Thoracic aorta (tissue), 2 donors: Measurements from ENCODE around the gene PAQR6. TPM values are rescaled to one million over a fixed set of nuclear protein-coding genes. Genes with fewer than 3 reads are reported as not detected.

ENCODE experiments used
- ATAC-seq: fragments of 150-250 bp; one replicate; pipeline ENCODE4 v1.8.0; 2017; ENCODE audit warnings: low read depth; ENCODE audit not compliant: insufficient number of reproducible peaks, low FRiP score
- DNase-seq: peaks from one replicate; pipeline ENCODE4 v3.0.0-alpha.2; 2020; ENCODE audit warnings: low spot score
- H3K27ac ChIP-seq, 2 donors: fragments of 200-600 bp; sonication (generic); 1 replicate in 1 of 2; 2 replicates in 1 of 2; pipeline ENCODE4 v1.5.1; 2016; ENCODE audit warnings: mild to moderate bottlenecking in 2 of 2, moderate library complexity in 2 of 2
- H3K27me3 ChIP-seq: fragments of 200-600 bp; sonication (generic); replicated peaks from 2 replicates; pipeline ENCODE4 v1.6.0; 2016; ENCODE audit warnings: mild to moderate bottlenecking; ENCODE audit not compliant: insufficient read depth
- H3K36me3 ChIP-seq: fragments of 200-600 bp; sonication (generic); one replicate; pipeline ENCODE4 v1.5.1; 2016
- H3K4me1 ChIP-seq, 2 donors: fragments of 200-600 bp; sonication (generic); 1 replicate in 1 of 2; 2 replicates in 1 of 2; pipeline versions ENCODE4 v1.5.1 to v1.6.0; 2016; ENCODE audit warnings: low read depth in 2 of 2, mild to moderate bottlenecking in 1 of 2; ENCODE audit not compliant: control insufficient read depth in 1 of 2
- H3K4me3 ChIP-seq: fragments of 200-600 bp; sonication (generic); 2 replicates; pipeline ENCODE4 v1.5.1; 2016; ENCODE audit warnings: mild to moderate bottlenecking
- H3K9me3 ChIP-seq: fragments of 200-600 bp; sonication (generic); 2 replicates; pipeline ENCODE4 v1.5.1; 2016
- CTCF ChIP-seq: fragments of 200-600 bp; sonication (generic); IDR thresholded peaks from one replicate; pipeline ENCODE4 v1.5.1; 2019; ENCODE audit warnings: antibody characterized with exemption
- total RNA-seq, 2 donors: library from RNA; depleted of rRNA; stranded (reverse); fragments of >200 nt; gene quantifications; one replicate each; pipeline versions ENCODE4 v1.1.0 to v1.2.3, GENCODE V29; 2016

Gene PAQR6
- total RNA-seq, 2 donors from 2014 or later: 0.27 to 2.5 TPM

GRCh38 chr1:156229809-156230472, 17.9 kb downstream of the PAQR6 start:
- Histone ChIP-seq H3K27me3 (no peaks in the 10 kb centered on the region), H3K4me3 (no peak overlapping the region), H3K36me3 (peaks cover 20% of the 10 kb centered on the region), H3K4me1 (no peaks in the 10 kb centered on the region), H3K27ac (no peak overlapping the region), H3K9me3 (no peaks in the 10 kb centered on the region)
- TF ChIP-seq CTCF: no peak
- ATAC-seq (no peak), DNase-seq (no peak)

DNA sequence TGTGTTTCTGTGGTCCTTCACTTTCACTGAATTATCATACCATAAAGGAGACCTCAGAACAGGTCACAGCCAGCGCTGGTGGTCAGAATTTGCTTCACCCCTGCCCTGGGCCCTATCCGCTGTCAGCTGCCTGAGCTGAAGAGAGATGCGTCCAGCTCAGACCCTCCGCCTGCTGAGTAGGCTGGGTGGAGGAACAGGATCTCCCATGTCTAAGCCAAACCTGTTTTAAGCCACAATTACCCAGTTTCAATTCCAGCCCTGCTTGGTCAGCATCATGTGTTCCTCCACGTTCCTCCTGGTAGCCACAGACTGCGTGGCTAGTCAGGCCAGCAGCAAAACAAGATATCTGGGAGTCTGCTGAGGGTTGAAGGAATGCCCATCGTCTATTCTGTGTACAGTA, 19.4 kb downstream of the PAQR6 start:
- Histone ChIP-seq H3K9me3 (no peaks in the 10 kb centered on the region), H3K4me1 (no peaks in the 10 kb centered on the region), H3K36me3 (peaks cover 11% of the 10 kb centered on the region), H3K27ac (no peak overlapping the region), H3K4me3 (no peak overlapping the region), H3K27me3 (no peaks in the 10 kb centered on the region)
- ATAC-seq (no peak), DNase-seq (no peak)
- TF ChIP-seq CTCF: no peak

DNA sequence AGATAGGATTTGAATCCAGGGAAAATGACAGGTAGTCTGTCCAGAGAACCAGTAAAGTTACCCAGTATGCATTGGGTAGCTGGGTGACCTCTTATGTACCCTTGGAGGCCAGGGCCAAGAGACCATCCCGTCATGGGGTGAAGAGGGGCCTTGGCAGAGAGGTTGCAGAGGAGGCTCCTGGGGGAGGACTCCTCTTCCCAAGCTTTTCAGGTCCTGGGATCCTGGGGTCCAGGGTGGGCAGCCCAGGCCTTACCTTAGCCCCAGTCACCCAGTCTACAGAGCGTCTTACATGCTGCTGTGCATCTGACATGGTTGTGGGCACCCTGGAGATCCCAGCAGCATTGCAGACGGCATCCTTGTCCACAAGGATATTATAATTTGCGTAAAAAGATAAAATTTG, 21.1 kb downstream of the PAQR6 start:
- DNase-seq (no peak), ATAC-seq (no peak)
- Histone ChIP-seq H3K4me3 (no peak overlapping the region), H3K9me3 (no peaks in the 10 kb centered on the region), H3K27me3 (no peaks in the 10 kb centered on the region), H3K36me3 (peaks cover 16% of the 10 kb centered on the region), H3K4me1 (no peaks in the 10 kb centered on the region), H3K27ac (no peak overlapping the region)
- no peak for TF ChIP-seq CTCF

- no peak for ATAC-seq
Observed at GRCh38 chr1:156226116-156226538, 21.7 kb downstream of the PAQR6 start.

DNA sequence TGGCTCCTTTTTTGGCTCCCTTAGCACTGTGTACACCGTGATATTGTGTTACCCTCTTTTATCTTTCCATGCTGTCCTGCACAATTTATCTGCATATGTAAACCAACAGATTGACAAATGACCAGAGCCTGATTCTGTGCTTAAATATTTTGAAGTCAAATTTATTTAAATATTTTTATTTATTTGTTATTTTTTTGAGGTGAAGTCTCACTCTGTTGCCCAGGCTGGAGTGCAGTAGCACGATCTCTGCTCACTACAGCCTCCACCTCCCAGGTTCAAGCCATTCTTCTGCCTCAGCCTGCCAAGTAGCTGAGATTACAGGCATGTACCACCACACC, 22.2 kb downstream of the PAQR6 start:
- H3K27me3 ChIP-seq: no peaks in the 10 kb centered on the region
- DNase-seq (no peak), ATAC-seq (no peak)
- no peak overlapping the region for H3K27ac ChIP-seq
- H3K9me3 ChIP-seq: no peaks in the 10 kb centered on the region
- no peak for TF ChIP-seq CTCF
- no peak overlapping the region for H3K4me3 ChIP-seq
- no peaks in the 10 kb centered on the region for H3K4me1 ChIP-seq
- peaks cover 25% of the 10 kb centered on the region for H3K36me3 ChIP-seq

More at GRCh38 chr1:156226116-156226538, 21.7 kb downstream of the PAQR6 start:
- H3K9me3 ChIP-seq: no peaks in the 10 kb centered on the region
- H3K4me3 ChIP-seq: no peak overlapping the region
- H3K27me3 ChIP-seq: no peaks in the 10 kb centered on the region
- no peak for TF ChIP-seq CTCF
- H3K36me3 ChIP-seq: peaks cover 20% of the 10 kb centered on the region
- no peak for DNase-seq
- H3K27ac ChIP-seq: no peak overlapping the region
- H3K4me1 ChIP-seq: no peaks in the 10 kb centered on the region
